DOHH2 (cell line): ENCODE results near the gene SMARCD2.

ENCODE experiments used
- H3F3A ChIP-seq: fragments of 200-600 bp; sonication (generic), shearing (Covaris generic); 2 replicates; pipeline ENCODE4 v1.6.0; 2016; ENCODE audit warnings: antibody characterized with exemption, mild to moderate bottlenecking; ENCODE audit not compliant: control insufficient read depth, insufficient read depth
- H3K27ac ChIP-seq: fragments of 200-600 bp; sonication (generic); 2 replicates; pipeline ENCODE4 v1.5.1; 2014; ENCODE audit warnings: low read depth, mild to moderate bottlenecking, low read length, moderate library complexity
- H3K27me3 ChIP-seq: fragments of 200-600 bp; sonication (generic); 2 replicates; pipeline ENCODE4 v1.6.1; 2014; ENCODE audit warnings: mild to moderate bottlenecking, low read length, mixed read lengths; ENCODE audit not compliant: control insufficient read depth
- H3K36me3 ChIP-seq: fragments of 200-600 bp; sonication (generic); 2 replicates; pipeline ENCODE4 v1.6.1; 2014; ENCODE audit warnings: mild to moderate bottlenecking, low read length, moderate library complexity, mixed read lengths; ENCODE audit not compliant: control insufficient read depth
- H3K4me1 ChIP-seq: fragments of 200-600 bp; sonication (generic); 2 replicates; pipeline ENCODE4 v1.6.1; 2014; ENCODE audit warnings: mild to moderate bottlenecking, low read length, mixed read lengths; ENCODE audit not compliant: control insufficient read depth
- H3K4me2 ChIP-seq: fragments of 200-600 bp; sonication (generic); 2 replicates; pipeline ENCODE4 v1.6.0; 2014; ENCODE audit warnings: mild to moderate bottlenecking, low read length, moderate library complexity
- H3K4me3 ChIP-seq: fragments of 200-600 bp; sonication (generic); 2 replicates; pipeline ENCODE4 v1.5.1; 2014; ENCODE audit warnings: mild to moderate bottlenecking, low read length, mixed read lengths
- H3K79me2 ChIP-seq: fragments of 200-600 bp; sonication (generic); 2 replicates; pipeline ENCODE4 v1.6.1; 2014; ENCODE audit warnings: mild to moderate bottlenecking, low read length, mixed read lengths; ENCODE audit not compliant: control insufficient read depth
- H3K9me2 ChIP-seq: fragments of 200-600 bp; sonication (generic); replicated peaks from 2 replicates; pipeline ENCODE4 v1.6.1; 2014; ENCODE audit warnings: mild to moderate bottlenecking, low read length, mixed read lengths; ENCODE audit not compliant: control insufficient read depth
- H3K9me3 ChIP-seq: fragments of 200-600 bp; sonication (generic); 2 replicates; pipeline ENCODE4 v1.6.1; 2014; ENCODE audit warnings: antibody characterized with exemption, low read length, mixed read lengths; ENCODE audit not compliant: control insufficient read depth, insufficient read depth
- H4K20me1 ChIP-seq: fragments of 200-600 bp; sonication (generic); 2 replicates; pipeline ENCODE4 v1.6.0; 2014; ENCODE audit warnings: low read depth, mild to moderate bottlenecking, antibody characterized with exemption, low read length, moderate library complexity; ENCODE audit not compliant: control insufficient read depth, insufficient read depth
- CTCF ChIP-seq: fragments of 200-600 bp; sonication (generic); IDR thresholded peaks from one replicate; pipeline ENCODE4 v1.5.1; 2014; ENCODE audit warnings: antibody characterized with exemption, mild to moderate bottlenecking, low read depth, low read length; ENCODE audit not compliant: poor library complexity, severe bottlenecking
- EZH2phosphoT487 ChIP-seq: fragments of 200-600 bp; sonication (generic); IDR thresholded peaks from 2 replicates; pipeline ENCODE4 v1.6.1; 2017; ENCODE audit warnings: borderline replicate concordance, mild to moderate bottlenecking, antibody characterized with exemption, low read length, moderate library complexity, mixed read lengths

SMARCD2 gene

GRCh38 chr17:63820963-63821561 lies 21.4 kb downstream of the SMARCD2 start:
- no peaks in the 10 kb centered on the region for H3K9me2 ChIP-seq
- H3K36me3 ChIP-seq = peaks cover 96% of the 10 kb centered on the region
- no peak overlapping the region for H3K4me3 ChIP-seq
- no peaks in the 10 kb centered on the region for H3K27me3 ChIP-seq
- H3K9me3 ChIP-seq = no peaks in the 10 kb centered on the region
- peaks cover 34% of the 10 kb centered on the region for H3F3A ChIP-seq
- H3K4me1 ChIP-seq = peaks cover 26% of the 10 kb centered on the region
- H3K27ac ChIP-seq = no peak overlapping the region
- TF ChIP-seq CTCF (no peak), EZH2phosphoT487 (no peak)
- no peak overlapping the region for H3K4me2 ChIP-seq
- peaks cover 52% of the 10 kb centered on the region for H3K79me2 ChIP-seq
- H4K20me1 ChIP-seq = peaks cover 6% of the 10 kb centered on the region; the same call in 1 of the 2 replicates

GRCh38 chr17:63819585-63820537 lies 22.6 kb downstream of the SMARCD2 start:
- Histone ChIP-seq H3K36me3 (peaks cover 98% of the 10 kb centered on the region), H3F3A (peaks cover 34% of the 10 kb centered on the region), H3K9me3 (no peaks in the 10 kb centered on the region), H3K27ac (no peak overlapping the region), H3K4me3 (no peak overlapping the region), H3K4me2 (no peak overlapping the region), H3K4me1 (peaks cover 16% of the 10 kb centered on the region), H4K20me1 (peaks cover 6% of the 10 kb centered on the region; the same call in 1 of the 2 replicates), H3K79me2 (peaks cover 40% of the 10 kb centered on the region), H3K27me3 (no peaks in the 10 kb centered on the region), H3K9me2 (no peaks in the 10 kb centered on the region)
- TF ChIP-seq EZH2phosphoT487 (no peak), CTCF (no peak)

- no peak for TF ChIP-seq CTCF
- no peak for TF ChIP-seq EZH2phosphoT487
- Histone ChIP-seq H3K27ac (no peak overlapping the region), H3K4me3 (no peak overlapping the region), H3F3A (peaks cover 34% of the 10 kb centered on the region), H3K36me3 (peaks cover 97% of the 10 kb centered on the region), H4K20me1 (peaks cover 6% of the 10 kb centered on the region; the same call in 1 of the 2 replicates), H3K79me2 (peaks cover 34% of the 10 kb centered on the region), H3K9me2 (no peaks in the 10 kb centered on the region), H3K4me2 (no peak overlapping the region), H3K4me1 (peaks cover 13% of the 10 kb centered on the region), H3K9me3 (no peaks in the 10 kb centered on the region), H3K27me3 (no peaks in the 10 kb centered on the region)
Observed at GRCh38 chr17:63819131-63819530, 23.4 kb downstream of the SMARCD2 start.
